Spleen (tissue), 11 donors: ENCODE measurements around the gene HLF. TPM values are rescaled to one million over a fixed set of nuclear protein-coding genes. Genes with fewer than 3 reads are reported as not detected.

Source experiments
- DNase-seq: peaks from one replicate; pipeline ENCODE4 v3.0.0-alpha.2; 2020
- H3K27ac ChIP-seq, 8 donors: fragments of 200-600 bp; sonication (generic) in 7 of 8; 1 replicate in 4 of 8; 2 replicates in 4 of 8; pipeline versions ENCODE4 v1.5.0 to v1.8.0; 2016 to 2021; ENCODE audit warnings: inconsistent platforms in 4 of 8, mild to moderate bottlenecking in 4 of 8, moderate library complexity in 1 of 8
- H3K27me3 ChIP-seq, 7 donors: fragments of 200-600 bp; sonication (generic) in 6 of 7; replicated peaks in 1 of 7; 1 replicate in 4 of 7; 2 replicates in 3 of 7; pipeline versions ENCODE4 v1.5.0 to v1.8.0; 2016 to 2021; ENCODE audit warnings: inconsistent platforms in 3 of 7, mild to moderate bottlenecking in 1 of 7
- H3K36me3 ChIP-seq, 6 donors: fragments of 200-600 bp; sonication (generic) in 5 of 6; 1 replicate in 4 of 6; 2 replicates in 2 of 6; pipeline versions ENCODE4 v1.5.0 to v1.8.0; 2016 to 2021; ENCODE audit warnings: inconsistent platforms in 2 of 6
- H3K4me1 ChIP-seq, 6 donors: fragments of 200-600 bp; sonication (generic) in 5 of 6; 1 replicate in 3 of 6; 2 replicates in 3 of 6; pipeline versions ENCODE4 v1.5.0 to v1.8.0; 2016 to 2021; ENCODE audit warnings: inconsistent platforms in 3 of 6
- H3K4me3 ChIP-seq, 8 donors: fragments of 200-600 bp; sonication (generic) in 7 of 8; 1 replicate in 4 of 8; 2 replicates in 4 of 8; pipeline versions ENCODE4 v1.5.0 to v1.8.0; 2016 to 2021; ENCODE audit warnings: inconsistent platforms in 4 of 8, mild to moderate bottlenecking in 4 of 8, moderate library complexity in 2 of 8
- H3K9me3 ChIP-seq, 8 donors: fragments of 200-600 bp; sonication (generic) in 7 of 8; 1 replicate in 4 of 8; 2 replicates in 4 of 8; pipeline versions ENCODE4 v1.5.0 to v1.8.0; 2016 to 2021; ENCODE audit warnings: inconsistent platforms in 4 of 8
- POLR2A ChIP-seq, 3 donors: fragments of 450-650 bp; IDR thresholded peaks; one replicate each; pipeline ENCODE4 v1.5.1; 2017; ENCODE audit warnings: antibody characterized with exemption in 3 of 3, mild to moderate bottlenecking in 1 of 3
- POLR2AphosphoS5 ChIP-seq, 3 donors: sonication (generic); formaldehyde crosslinking; IDR thresholded peaks; one replicate each; pipeline ENCODE4 v1.5.1; 2017; ENCODE audit warnings: antibody characterized with exemption in 3 of 3
- WGBS, 5 donors: extraction: QIAGEN DNeasy Blood & Tissue Kit in 3 of 5; methylation state at CpG; one replicate each; pipeline versions ENCODE4 v1.1.5 to v1.1.7; 2013 to 2018; 5-methylcytosine and 5-hydroxymethylcytosine counted together
- intact Hi-C: fragments of 100-400 bp; cut with DNase I; formaldehyde crosslinking; loops from one replicate; pipeline ENCODE4 v1.15.0; 2023; ENCODE audit warnings: low total_unique reads
- polyA plus RNA-seq, 3 donors: library from polyadenylated mRNA; stranded (reverse); fragments of 200-250 nt; gene quantifications; one replicate each; pipeline ENCODE4 v1.2.1, GENCODE V29; 2013
- total RNA-seq, 7 donors: library from RNA; depleted of rRNA in 3 of 7; stranded (reverse); fragments of >200 nt in 3 of 7; fragmentation: NEBNext Ultra II Directional in 4 of 7; extraction: Animal tissue kit (Norgen Biotek cat#: 25700) in 4 of 7; gene quantifications; one replicate each; pipeline versions ENCODE4 v1.1.0 to v1.2.1, GENCODE V29; 2016 to 2021
- TF ChIP-seq, protein P1 (sequence below), 11 experiments: fragments of 200-600 bp in 7 of 11; fragments of 450-650 bp in 4 of 11; sonication (generic) in 4 of 11; IDR thresholded peaks in 8 of 11; conservative IDR thresholded peaks in 3 of 11; 1 replicate in 7 of 11; 2 replicates in 4 of 11; pipeline versions ENCODE4 v1.4.0 to v1.8.0; 2016 to 2021; ENCODE audit warnings: antibody characterized with exemption in 11 of 11, inconsistent platforms in 4 of 11, mild to moderate bottlenecking in 1 of 11
- donor health status: healthy with polysubstance abuse.
- donor health status: DM: no; HTN: no; CAD: no; lungs with moderate emphysema.
- donor health status: DM: no; HTN: no; CAD: no.
- donor health status: Bipolar disorder and iron deficiency.
- donor health status: healthy.
- donor health status: DM: no; HTN: no; CAD: no.
- donor health status: DM: yes; HTN: yes; CAD: no.

The HLF gene
- total and polyA plus RNA-seq, 10 donors, result 1.6 to 37.9 (median 12.9) TPM

DNA sequence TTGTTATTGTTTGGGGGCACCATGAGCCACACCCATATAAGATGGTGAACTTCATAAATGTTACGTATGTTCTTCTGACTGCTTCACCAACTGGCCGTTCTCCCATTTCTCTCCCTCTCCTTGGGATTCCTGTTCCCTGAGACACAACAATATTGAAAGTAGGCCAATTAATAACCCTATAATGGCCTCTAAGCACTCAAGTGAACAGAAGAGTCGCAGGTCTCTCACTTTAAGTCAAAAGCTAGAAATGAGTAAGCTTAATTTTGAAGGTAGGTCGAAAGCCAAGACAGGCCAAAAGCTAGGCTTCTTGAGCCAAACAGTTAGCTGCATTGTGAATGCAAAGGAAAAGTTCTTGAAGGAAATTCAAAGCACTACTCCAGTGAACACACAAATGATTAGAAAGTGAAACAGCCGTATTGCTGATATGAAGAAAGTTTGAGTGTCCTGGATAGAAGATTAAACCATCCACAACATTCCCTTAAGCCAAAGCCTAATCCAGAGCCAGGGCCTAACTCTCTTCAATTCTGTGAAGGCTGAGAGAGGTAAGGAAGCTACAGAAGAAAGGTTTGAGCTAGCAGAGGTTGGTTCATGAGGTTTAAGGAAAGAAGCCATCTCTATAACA, 25.8 kb downstream of the HLF start:
- Histone ChIP-seq H3K9me3 (peaks cover 0 to 7% (median 0%) of the 10 kb centered on the region in 8 donors), H3K4me3 (no peak overlapping the region), H3K27ac (no peak overlapping the region), H3K36me3 (no peaks in the 10 kb centered on the region), H3K27me3 (no peaks in the 10 kb centered on the region), H3K4me1 (peaks cover 0 to 19% (median 6%) of the 10 kb centered on the region in 6 donors)
- intact Hi-C loops, result loop anchor here (10.0 kb wide), 1 partner anchor 46 kb away; no protein-coding TSS in a partner anchor
- DNase-seq, result no peak
- TF ChIP-seq, protein P1, sequence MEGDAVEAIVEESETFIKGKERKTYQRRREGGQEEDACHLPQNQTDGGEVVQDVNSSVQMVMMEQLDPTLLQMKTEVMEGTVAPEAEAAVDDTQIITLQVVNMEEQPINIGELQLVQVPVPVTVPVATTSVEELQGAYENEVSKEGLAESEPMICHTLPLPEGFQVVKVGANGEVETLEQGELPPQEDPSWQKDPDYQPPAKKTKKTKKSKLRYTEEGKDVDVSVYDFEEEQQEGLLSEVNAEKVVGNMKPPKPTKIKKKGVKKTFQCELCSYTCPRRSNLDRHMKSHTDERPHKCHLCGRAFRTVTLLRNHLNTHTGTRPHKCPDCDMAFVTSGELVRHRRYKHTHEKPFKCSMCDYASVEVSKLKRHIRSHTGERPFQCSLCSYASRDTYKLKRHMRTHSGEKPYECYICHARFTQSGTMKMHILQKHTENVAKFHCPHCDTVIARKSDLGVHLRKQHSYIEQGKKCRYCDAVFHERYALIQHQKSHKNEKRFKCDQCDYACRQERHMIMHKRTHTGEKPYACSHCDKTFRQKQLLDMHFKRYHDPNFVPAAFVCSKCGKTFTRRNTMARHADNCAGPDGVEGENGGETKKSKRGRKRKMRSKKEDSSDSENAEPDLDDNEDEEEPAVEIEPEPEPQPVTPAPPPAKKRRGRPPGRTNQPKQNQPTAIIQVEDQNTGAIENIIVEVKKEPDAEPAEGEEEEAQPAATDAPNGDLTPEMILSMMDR (IDR thresholded peaks at IDR 0.05 in 8 of 11, conservative IDR thresholded peaks at IDR 0.05 in 3 of 11), result no peak
- TF ChIP-seq POLR2A (IDR thresholded peaks at IDR 0.05) (no peak), POLR2AphosphoS5 (IDR thresholded peaks at IDR 0.05) (no peak)
- 63 to 86% (median 75%) methylated on average over 5 of the region's 5 CpGs for WGBS, 5 donors

GRCh38 chr17:55291114-55291507, 26.4 kb downstream of the HLF start:
- 64 to 98% (median 87%) methylated on average over 1 of the region's 1 CpG for WGBS, 5 donors
- DNase-seq, result no peak
- TF ChIP-seq POLR2AphosphoS5 (IDR thresholded peaks at IDR 0.05), result no peak
- TF ChIP-seq, protein P1 (IDR thresholded peaks at IDR 0.05 in 8 of 11, conservative IDR thresholded peaks at IDR 0.05 in 3 of 11), result no peak
- no peak for TF ChIP-seq POLR2A (IDR thresholded peaks at IDR 0.05)
- H3K36me3 ChIP-seq, result no peaks in the 10 kb centered on the region
- H3K4me3 ChIP-seq, result no peak overlapping the region
- H3K27ac ChIP-seq, result no peak overlapping the region
- intact Hi-C loops, result loop anchor here (10.0 kb wide), 1 partner anchor 46 kb away; no protein-coding TSS in a partner anchor
- H3K27me3 ChIP-seq, result no peaks in the 10 kb centered on the region
- H3K4me1 ChIP-seq, result peaks cover 0 to 21% (median 10%) of the 10 kb centered on the region in 6 donors
- peaks cover 0 to 7% (median 0%) of the 10 kb centered on the region in 8 donors for H3K9me3 ChIP-seq

GRCh38 chr17:55292094-55292493, 27.3 kb downstream of the HLF start:
- no peaks in the 10 kb centered on the region for H3K27me3 ChIP-seq
- no peak for TF ChIP-seq POLR2AphosphoS5 (IDR thresholded peaks at IDR 0.05)
- H3K9me3 ChIP-seq, result peaks cover 0 to 7% (median 0%) of the 10 kb centered on the region in 8 donors
- no peak overlapping the region for H3K27ac ChIP-seq
- 68 to 78% (median 69%) methylated on average over 5 of the region's 5 CpGs for WGBS, 5 donors
- DNase-seq, result no peak
- intact Hi-C loops, result loop anchor here (10.0 kb wide), 1 partner anchor 47 kb away; no protein-coding TSS in a partner anchor
- H3K4me1 ChIP-seq, result peaks cover 0 to 22% (median 10%) of the 10 kb centered on the region in 6 donors
- no peaks in the 10 kb centered on the region for H3K36me3 ChIP-seq
- no peak overlapping the region for H3K4me3 ChIP-seq

DNA sequence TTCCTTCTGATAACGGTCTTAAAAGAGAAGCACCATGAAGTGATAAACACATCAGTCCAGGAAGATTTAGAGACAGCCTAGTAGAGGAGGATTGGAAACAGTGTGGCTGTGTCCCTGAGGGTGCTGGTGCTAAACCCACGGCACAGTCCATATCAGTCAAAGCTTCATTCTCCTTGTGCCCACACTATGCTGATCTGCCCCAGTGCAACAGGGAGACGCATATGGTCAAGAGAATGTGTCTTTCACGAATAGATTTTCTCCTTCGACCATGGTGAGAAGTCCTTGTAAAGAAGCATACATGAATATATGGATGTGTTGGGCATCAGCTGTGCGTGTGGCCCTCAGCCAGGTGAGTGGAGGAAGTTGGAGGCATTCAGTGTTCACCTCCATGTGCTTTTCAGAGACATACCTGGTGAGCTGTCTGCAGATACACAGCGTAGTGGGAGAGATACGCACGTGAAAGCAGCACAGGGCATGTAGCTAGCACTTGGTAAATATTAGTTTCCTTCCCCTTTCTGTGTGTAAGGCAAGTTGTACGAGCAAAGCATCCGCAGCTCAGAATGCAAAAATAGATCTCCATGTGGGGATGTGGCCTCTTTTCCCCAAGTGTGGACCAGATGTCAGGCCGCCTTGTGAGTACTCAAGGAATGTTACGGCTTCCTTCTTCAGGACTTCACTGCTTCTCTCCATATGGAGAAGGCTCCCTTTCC, 29.4 kb downstream of the HLF start:
- no peak for TF ChIP-seq POLR2A (IDR thresholded peaks at IDR 0.05)
- no peak for TF ChIP-seq POLR2AphosphoS5 (IDR thresholded peaks at IDR 0.05)
- TF ChIP-seq, protein P1 (IDR thresholded peaks at IDR 0.05 in 8 of 11, conservative IDR thresholded peaks at IDR 0.05 in 3 of 11), result no peak
- intact Hi-C loops, result loop anchor here (10.0 kb wide), 1 partner anchor 49 kb away; no protein-coding TSS in a partner anchor
- peaks cover 0 to 22% (median 10%) of the 10 kb centered on the region in 6 donors for H3K4me1 ChIP-seq
- H3K9me3 ChIP-seq, result peaks cover 0 to 7% (median 0%) of the 10 kb centered on the region in 8 donors
- H3K27ac ChIP-seq, result no peak overlapping the region
- 37 to 53% (median 43%) methylated on average over 13 of the region's 13 CpGs for WGBS, 5 donors
- no peaks in the 10 kb centered on the region for H3K36me3 ChIP-seq
- no peaks in the 10 kb centered on the region for H3K27me3 ChIP-seq
- DNase-seq, result no peak
- H3K4me3 ChIP-seq, result no peak overlapping the region
